Neural crest cell (in vitro differentiated cells): Measurements from ENCODE around the gene TRIM65. TPM values are rescaled to one million over a fixed set of nuclear protein-coding genes. Genes with fewer than 3 reads are reported as not detected.

Experiments
- DNase-seq: peaks from one replicate; pipeline ENCODE4 v3.0.0; 2021; ENCODE audit warnings: low read depth, mixed read lengths, low spot score
- H3K27ac Mint-ChIP-seq: one replicate; pipeline ENCODE4 v1.8.0; 2021; ENCODE audit warnings: mild to moderate bottlenecking, mixed read lengths; ENCODE audit not compliant: unreplicated experiment
- H3K27me3 Mint-ChIP-seq: 2 replicates; pipeline ENCODE4 v1.8.0; 2021; ENCODE audit warnings: low read depth, mild to moderate bottlenecking, mixed read lengths
- H3K36me3 Mint-ChIP-seq: 2 replicates; pipeline ENCODE4 v1.8.0; 2021; ENCODE audit warnings: low read depth, mild to moderate bottlenecking, mixed read lengths
- H3K4me1 Mint-ChIP-seq: 2 replicates; pipeline ENCODE4 v1.8.0; 2021; ENCODE audit warnings: mixed read lengths
- H3K4me3 Mint-ChIP-seq: one replicate; pipeline ENCODE4 v1.8.0; 2021; ENCODE audit warnings: mild to moderate bottlenecking, mixed read lengths
- H3K9me3 Mint-ChIP-seq: 2 replicates; pipeline ENCODE4 v1.8.0; 2021; ENCODE audit warnings: mixed read lengths
- CTCF ChIP-seq: fragments of 200-600 bp; sonication (generic); conservative IDR thresholded peaks from 2 replicates; pipeline ENCODE4 v1.5.0; 2021; ENCODE audit warnings: antibody characterized with exemption, mild to moderate bottlenecking
- total RNA-seq: library from RNA; stranded (reverse); gene quantifications from 2 replicates; pipeline ENCODE4 v1.2.1, GENCODE V29; 2021

Gene TRIM65
- total RNA-seq, 1 donor from 2014 or later = 23.3 TPM

- Mint-ChIP-seq H3K27me3 (no peaks in the 10 kb centered on the region), H3K4me1 (no peaks in the 10 kb centered on the region), H3K4me3 (no peak overlapping the region), H3K27ac (no peak overlapping the region), H3K36me3 (no peaks in the 10 kb centered on the region), H3K9me3 (no peaks in the 10 kb centered on the region)
- peak; percentile 49 for TF ChIP-seq CTCF
- DNase-seq = peak; percentile 25
These were observed 30.7 kb upstream of the TRIM65 start for GRCh38 chr17:75927286-75927922.

GRCh38 chr17:75926456-75926855, 29.7 kb upstream of the TRIM65 start:
- no peak overlapping the region for H3K4me3 Mint-ChIP-seq
- H3K4me1 Mint-ChIP-seq = no peaks in the 10 kb centered on the region
- no peak for TF ChIP-seq CTCF
- H3K27me3 Mint-ChIP-seq = no peaks in the 10 kb centered on the region
- DNase-seq = no peak
- no peak overlapping the region for H3K27ac Mint-ChIP-seq
- no peaks in the 10 kb centered on the region for H3K9me3 Mint-ChIP-seq
- H3K36me3 Mint-ChIP-seq = no peaks in the 10 kb centered on the region

GRCh38 chr17:75925912-75926311, 29.2 kb upstream of the TRIM65 start:
- H3K27me3 Mint-ChIP-seq = no peaks in the 10 kb centered on the region
- no peaks in the 10 kb centered on the region for H3K9me3 Mint-ChIP-seq
- H3K36me3 Mint-ChIP-seq = no peaks in the 10 kb centered on the region
- H3K4me3 Mint-ChIP-seq = no peak overlapping the region
- TF ChIP-seq CTCF = no peak
- DNase-seq = no peak
- H3K4me1 Mint-ChIP-seq = no peaks in the 10 kb centered on the region
- H3K27ac Mint-ChIP-seq = no peak overlapping the region

GRCh38 chr17:75925103-75925502, 28.4 kb upstream of the TRIM65 start:
- no peak for DNase-seq
- Mint-ChIP-seq H3K4me3 (no peak overlapping the region), H3K9me3 (no peaks in the 10 kb centered on the region), H3K27me3 (no peaks in the 10 kb centered on the region), H3K36me3 (no peaks in the 10 kb centered on the region), H3K4me1 (no peaks in the 10 kb centered on the region), H3K27ac (no peak overlapping the region)
- TF ChIP-seq CTCF = no peak

- Mint-ChIP-seq H3K27me3 (no peaks in the 10 kb centered on the region), H3K27ac (peak overlapping the region; percentile 57), H3K36me3 (no peaks in the 10 kb centered on the region), H3K9me3 (no peaks in the 10 kb centered on the region), H3K4me3 (no peak overlapping the region), H3K4me1 (no peaks in the 10 kb centered on the region)
- TF ChIP-seq CTCF = no peak
- DNase-seq = no peak
These were observed 26.5 kb upstream of the TRIM65 start for GRCh38 chr17:75922963-75923874.
